GM12872 (cell line): ENCODE measurements around the gene ZNF639.

Experiments
- CTCF ChIP-seq: IDR thresholded peaks from 3 replicates; pipeline ENCODE4 v1.5.1; 2011; ENCODE audit warnings: low read depth, mild to moderate bottlenecking, low read length, moderate library complexity; ENCODE audit not compliant: insufficient read depth

ZNF639 gene

GRCh38 chr3:179286331-179286730, 36.5 kb upstream of the ZNF639 start:
- TF ChIP-seq CTCF = no peak

GRCh38 chr3:179288845-179289244, 34.0 kb upstream of the ZNF639 start:
- no peak for TF ChIP-seq CTCF

GRCh38 chr3:179289295-179289694, 33.5 kb upstream of the ZNF639 start:
- no peak for TF ChIP-seq CTCF

- no peak for TF ChIP-seq CTCF
Measured at GRCh38 chr3:179292450-179292849, 30.4 kb upstream of the ZNF639 start.

- no peak for TF ChIP-seq CTCF
Measured at GRCh38 chr3:179297971-179298725, 24.7 kb upstream of the ZNF639 start.

GRCh38 chr3:179299316-179299715, 23.5 kb upstream of the ZNF639 start:
- no peak for TF ChIP-seq CTCF

- no peak for TF ChIP-seq CTCF
Measured at GRCh38 chr3:179299999-179300613, 22.7 kb upstream of the ZNF639 start.
